B cell (primary cell): ENCODE measurements around the gene APMAP. TPM values are rescaled to one million over a fixed set of nuclear protein-coding genes. Genes with fewer than 3 reads are reported as not detected.

Source experiments
- ATAC-seq: fragments of 200-7000 bp; cut with Tn5 transposase; one replicate; pipeline ENCODE4 v1.10.0; 2021; ENCODE audit warnings: low read depth, mild to moderate bottlenecking, moderate number of reproducible peaks, moderate library complexity
- CTCF ChIA-PET: fragments of 350-600 bp; sonication (Branson Sonifier 250); formaldehyde crosslinking; loops from one replicate; lab custom pipeline; 2021; ENCODE audit warnings: antibody characterized with exemption, inconsistent platforms; lab: Charles Lee
- POLR2A ChIA-PET: fragments of 350-600 bp; sonication (Branson Sonifier 250); formaldehyde crosslinking; loops from one replicate; lab custom pipeline; 2021; ENCODE audit warnings: antibody characterized with exemption; lab: Charles Lee
- DNase-seq: peaks from one replicate; pipeline ENCODE4 v3.0.0; 2013
- H2AFZ ChIP-seq: 2 replicates; pipeline ENCODE4 v1.6.1; 2012; ENCODE audit warnings: mild to moderate bottlenecking, low read depth, low read length; ENCODE audit not compliant: insufficient read depth, poor library complexity, severe bottlenecking
- H3K27ac ChIP-seq, 2 donors: 1 replicate in 1 of 2; 2 replicates in 1 of 2; pipeline ENCODE4 v1.5.1; 2012 to 2013; ENCODE audit warnings: low read length in 2 of 2, mild to moderate bottlenecking in 2 of 2, moderate library complexity in 1 of 2
- H3K27me3 ChIP-seq, 4 experiments: fragments of 200-600 bp in 1 of 4; sonication (generic) in 1 of 4; replicated peaks in 1 of 4; 1 replicate in 2 of 4; 2 replicates in 2 of 4; pipeline versions ENCODE4 v1.6.1 to v1.7.0; 2013 to 2016; ENCODE audit warnings: low read length in 3 of 4, mild to moderate bottlenecking in 2 of 4, mixed read lengths in 1 of 4, moderate library complexity in 1 of 4; ENCODE audit not compliant: insufficient read depth in 4 of 4, control insufficient read depth in 3 of 4; ENCODE audit errors: control extremely low read depth in 1 of 4
- H3K36me3 ChIP-seq, 2 experiments: replicated peaks in 1 of 2; 1 replicate in 1 of 2; 2 replicates in 1 of 2; pipeline versions ENCODE4 v1.6.1 to v1.7.1; 2013; ENCODE audit warnings: low read length in 1 of 2; ENCODE audit not compliant: insufficient read depth in 2 of 2, control insufficient read depth in 1 of 2; ENCODE audit errors: control extremely low read depth in 1 of 2, extremely low read depth in 1 of 2
- H3K4me1 ChIP-seq, 2 donors: fragments of 200-600 bp in 1 of 2; sonication (generic) in 1 of 2; 1 replicate in 1 of 2; 2 replicates in 1 of 2; pipeline versions ENCODE4 v1.5.1 to v1.6.1; 2013 to 2017; ENCODE audit warnings: low read length in 2 of 2; ENCODE audit not compliant: control insufficient read depth in 2 of 2, insufficient read depth in 2 of 2
- H3K4me2 ChIP-seq: replicated peaks from 2 replicates; pipeline ENCODE3; 2012; ENCODE audit warnings: mild to moderate bottlenecking, low read depth, low read length; ENCODE audit not compliant: poor library complexity, severe bottlenecking
- H3K4me3 ChIP-seq, 5 experiments: fragments of 200-600 bp in 1 of 5; sonication (generic) in 1 of 5; 1 replicate in 3 of 5; 2 replicates in 2 of 5; pipeline versions ENCODE4 v1.5.1 to v1.7.0; 2011 to 2016; ENCODE audit warnings: low read length in 4 of 5, mild to moderate bottlenecking in 4 of 5, low read depth in 2 of 5, control low read depth in 1 of 5, moderate library complexity in 1 of 5; ENCODE audit not compliant: insufficient read depth in 1 of 5; ENCODE audit errors: control extremely low read depth in 1 of 5, extremely low read depth in 1 of 5
- H3K79me2 ChIP-seq: fragments of 200-600 bp; sonication (generic); one replicate; pipeline ENCODE4 v1.6.0; 2016; ENCODE audit warnings: low read length; ENCODE audit not compliant: control insufficient read depth, insufficient read depth
- H3K9ac ChIP-seq: fragments of 200-600 bp; sonication (generic); 2 replicates; pipeline ENCODE4 v1.6.1; 2017; ENCODE audit warnings: mild to moderate bottlenecking, low read length, moderate library complexity
- H3K9me3 ChIP-seq, 3 donors: one replicate each; pipeline versions ENCODE4 v1.6.1 to v1.7.1; 2013; ENCODE audit warnings: low read length in 2 of 3; ENCODE audit not compliant: control insufficient read depth in 2 of 3, insufficient read depth in 1 of 3; ENCODE audit errors: control extremely low read depth in 1 of 3
- H4K20me1 ChIP-seq: 2 replicates; pipeline ENCODE4 v1.6.0; 2012; ENCODE audit warnings: mild to moderate bottlenecking, low read length; ENCODE audit not compliant: insufficient read depth, control insufficient read depth, poor library complexity, severe bottlenecking
- H3K27ac Mint-ChIP-seq: one replicate; pipeline ENCODE4 v1.8.0; 2021; ENCODE audit warnings: mixed read lengths
- H3K27me3 Mint-ChIP-seq: one replicate; pipeline ENCODE4 v1.8.0; 2021; ENCODE audit warnings: mixed read lengths
- H3K4me1 Mint-ChIP-seq: one replicate; pipeline ENCODE4 v1.8.0; 2021; ENCODE audit warnings: mixed read lengths
- H3K4me3 Mint-ChIP-seq: one replicate; pipeline ENCODE4 v1.8.0; 2021; ENCODE audit warnings: mixed read lengths
- H3K9me3 Mint-ChIP-seq: one replicate; pipeline ENCODE4 v1.8.0; 2022; ENCODE audit warnings: mixed read lengths; ENCODE audit not compliant: insufficient read depth
- EZH2 ChIP-seq: IDR thresholded peaks from 2 replicates; pipeline ENCODE4 v1.6.1; 2012; ENCODE audit warnings: borderline replicate concordance, low read depth, mild to moderate bottlenecking, moderate library complexity, low read length; ENCODE audit not compliant: insufficient read depth, poor library complexity, severe bottlenecking
- WGBS: methylation state at CpG from one replicate; pipeline ENCODE4 v1.1.5; 2013; ENCODE audit warnings: missing lambda C conversion rate; ENCODE audit not compliant: insufficient coverage; 5-methylcytosine and 5-hydroxymethylcytosine counted together
- intact Hi-C: fragments of 100-400 bp; cut with micrococcal nuclease; formaldehyde crosslinking; loops from one replicate; pipeline ENCODE4 v1.10.0; 2022
- polyA plus RNA-seq: library from polyadenylated mRNA; depleted of rRNA; stranded (reverse); fragments of >200 nt; gene quantifications from 2 replicates; pipeline ENCODE4 v1.2.3, GENCODE V29; 2012
- total RNA-seq, 2 donors: library from RNA; stranded (reverse); fragments of 120-200 nt in 1 of 2; gene quantifications; 1 replicate in 1 of 2; 2 replicates in 1 of 2; pipeline versions ENCODE4 v1.2.3 to v1.2.4, GENCODE V29; 2013 to 2022
- TF ChIP-seq, protein P1 (sequence below): fragments of 200-600 bp; IDR thresholded peaks from one replicate; pipeline ENCODE4 v1.8.0; 2022; ENCODE audit warnings: antibody characterized with exemption, mild to moderate bottlenecking

Gene APMAP
- total and polyA plus RNA-seq, 2 donors (not counting 1 experiment from before 2014, with no cell fraction given): 9.1 to 28.0 TPM

DNA sequence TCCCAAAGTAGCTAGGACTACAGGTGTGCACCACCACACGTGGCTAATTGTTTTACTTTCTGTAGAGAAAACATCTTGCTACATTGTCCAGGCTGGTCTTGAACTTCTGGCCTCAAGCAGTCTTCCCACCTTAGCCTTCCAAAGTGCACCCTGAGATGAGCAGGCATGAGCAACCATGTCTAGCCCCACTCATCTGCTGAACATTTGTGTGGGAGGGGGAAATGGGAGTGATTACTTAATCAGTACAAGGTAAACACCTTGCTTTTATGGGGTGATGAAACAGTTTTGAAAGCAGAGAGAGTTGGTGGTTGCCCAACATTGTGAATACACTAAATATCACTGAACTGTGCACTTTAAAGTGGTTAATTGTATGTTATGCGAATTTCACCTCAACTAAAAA, 5.3 kb downstream of the APMAP start:
- Mint-ChIP-seq H3K27me3 (no peaks in the 10 kb centered on the region), H3K4me1 (peaks cover 27% of the 10 kb centered on the region), H3K9me3 (no peaks in the 10 kb centered on the region), H3K27ac (no peak overlapping the region), H3K4me3 (no peak overlapping the region)
- peaks cover 63% of the 10 kb centered on the region for H3K79me2 ChIP-seq
- H3K4me2 ChIP-seq: no peak overlapping the region
- no peak overlapping the region for H2AFZ ChIP-seq
- no peak for DNase-seq
- no peak overlapping the region for H3K27ac ChIP-seq
- H3K4me3 ChIP-seq: peak overlapping the region in 1 of 5 experiments; percentile 17
- POLR2A ChIA-PET: no interaction called here
- H3K9me3 ChIP-seq: no peaks in the 10 kb centered on the region
- CTCF ChIA-PET: interaction anchor here (1.4 kb wide), 1 partner anchor 76 kb away, joined by 5 read pairs; no protein-coding TSS in a partner anchor
- peaks cover 0 to 6% of the 10 kb centered on the region in 2 experiments for H3K36me3 ChIP-seq
- WGBS: 100% methylated on average over 1 of the region's 2 CpGs
- H3K27me3 ChIP-seq: no peaks in the 10 kb centered on the region
- intact Hi-C loops: no loop called here
- no peak overlapping the region for H3K9ac ChIP-seq
- ATAC-seq: no peak
- TF ChIP-seq, protein P1, sequence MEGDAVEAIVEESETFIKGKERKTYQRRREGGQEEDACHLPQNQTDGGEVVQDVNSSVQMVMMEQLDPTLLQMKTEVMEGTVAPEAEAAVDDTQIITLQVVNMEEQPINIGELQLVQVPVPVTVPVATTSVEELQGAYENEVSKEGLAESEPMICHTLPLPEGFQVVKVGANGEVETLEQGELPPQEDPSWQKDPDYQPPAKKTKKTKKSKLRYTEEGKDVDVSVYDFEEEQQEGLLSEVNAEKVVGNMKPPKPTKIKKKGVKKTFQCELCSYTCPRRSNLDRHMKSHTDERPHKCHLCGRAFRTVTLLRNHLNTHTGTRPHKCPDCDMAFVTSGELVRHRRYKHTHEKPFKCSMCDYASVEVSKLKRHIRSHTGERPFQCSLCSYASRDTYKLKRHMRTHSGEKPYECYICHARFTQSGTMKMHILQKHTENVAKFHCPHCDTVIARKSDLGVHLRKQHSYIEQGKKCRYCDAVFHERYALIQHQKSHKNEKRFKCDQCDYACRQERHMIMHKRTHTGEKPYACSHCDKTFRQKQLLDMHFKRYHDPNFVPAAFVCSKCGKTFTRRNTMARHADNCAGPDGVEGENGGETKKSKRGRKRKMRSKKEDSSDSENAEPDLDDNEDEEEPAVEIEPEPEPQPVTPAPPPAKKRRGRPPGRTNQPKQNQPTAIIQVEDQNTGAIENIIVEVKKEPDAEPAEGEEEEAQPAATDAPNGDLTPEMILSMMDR: no peak
- no peak for TF ChIP-seq EZH2
- peaks cover 7 to 12% of the 10 kb centered on the region in 2 donors for H3K4me1 ChIP-seq
- H4K20me1 ChIP-seq: no peaks in the 10 kb centered on the region

DNA sequence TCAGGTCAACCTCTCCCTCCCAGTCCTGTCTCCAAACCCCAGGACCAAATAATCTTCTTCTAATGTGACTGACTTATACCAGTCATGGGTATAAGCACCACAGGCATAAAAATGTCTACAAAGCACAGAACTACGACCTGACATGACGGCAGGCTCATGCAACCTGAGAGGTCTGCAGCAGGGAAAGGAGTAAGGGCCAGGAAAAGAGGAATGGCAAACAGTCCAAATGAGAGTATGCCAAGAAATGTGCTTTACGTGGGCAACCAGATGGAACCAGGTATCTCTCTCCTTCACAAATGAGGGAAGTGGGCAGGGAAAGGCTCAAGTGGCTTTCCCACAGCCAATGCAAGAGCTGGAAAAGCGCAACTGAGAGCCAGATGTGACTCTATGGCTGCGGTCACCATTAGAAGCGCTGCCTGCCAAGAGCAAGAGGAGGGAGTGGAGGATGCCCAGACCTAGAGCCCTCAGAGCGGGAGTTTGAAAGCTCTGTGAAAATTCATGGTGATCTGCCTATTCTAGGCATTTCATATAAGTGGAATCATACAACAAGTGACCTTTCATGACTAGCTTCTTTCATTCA, 6.0 kb downstream of the APMAP start:
- no peaks in the 10 kb centered on the region for H4K20me1 ChIP-seq
- WGBS: 100% methylated on average over 3 of the region's 7 CpGs
- H3K27me3 Mint-ChIP-seq: no peaks in the 10 kb centered on the region
- no peak overlapping the region for H3K4me3 ChIP-seq
- DNase-seq (no peak), ATAC-seq (no peak)
- no peak overlapping the region for H3K4me2 ChIP-seq
- POLR2A ChIA-PET: no interaction called here
- CTCF ChIA-PET: interaction anchor here (1.0 to 1.4 kb wide), 2 partner anchors 77 to 202 kb away, joined by 4 to 5 read pairs; no protein-coding TSS in a partner anchor
- peaks cover 56% of the 10 kb centered on the region for H3K79me2 ChIP-seq
- H3K27ac ChIP-seq: no peak overlapping the region
- no peaks in the 10 kb centered on the region for H3K27me3 ChIP-seq
- peaks cover 0 to 9% of the 10 kb centered on the region in 2 experiments for H3K36me3 ChIP-seq
- H3K27ac Mint-ChIP-seq: no peak overlapping the region
- H2AFZ ChIP-seq: no peak overlapping the region
- no peaks in the 10 kb centered on the region for H3K9me3 Mint-ChIP-seq
- no peak overlapping the region for H3K9ac ChIP-seq
- no peak for TF ChIP-seq EZH2
- TF ChIP-seq, protein P1: no peak
- H3K9me3 ChIP-seq: no peaks in the 10 kb centered on the region
- intact Hi-C loops: no loop called here
- peaks cover 20% of the 10 kb centered on the region for H3K4me1 Mint-ChIP-seq
- H3K4me1 ChIP-seq: peaks cover 2 to 6% of the 10 kb centered on the region in 2 donors
- H3K4me3 Mint-ChIP-seq: no peak overlapping the region
